Measurements from ENCODE around the gene CD300LF.

Gene CD300LF

GRCh38 chr17:74678541-74678940 is 34.2 kb downstream of the CD300LF start:
- no peak for DNase-seq (ENCODE audit: insufficient read length, low spot score)
- no peak for TF ChIP-seq POLR2A (IDR thresholded peaks at IDR 0.05; ENCODE audit: low read depth, low read length)
- FAIRE-seq = no peak

GRCh38 chr17:74677558-74678466 is 34.9 kb downstream of the CD300LF start:
- FAIRE-seq (no peak), DNase-seq (ENCODE audit: insufficient read length, low spot score) (peak; percentile 68)
- no peak for TF ChIP-seq POLR2A (IDR thresholded peaks at IDR 0.05; ENCODE audit: low read depth, low read length)

GRCh38 chr17:74671031-74671771 is 41.5 kb downstream of the CD300LF start:
- no peak for TF ChIP-seq POLR2A (IDR thresholded peaks at IDR 0.05; ENCODE audit: low read depth, low read length)
- DNase-seq (ENCODE audit: insufficient read length, low spot score) (no peak), FAIRE-seq (no peak)

- no peak for DNase-seq (ENCODE audit: insufficient read length, low spot score)
- no peak for FAIRE-seq
- TF ChIP-seq POLR2A (IDR thresholded peaks at IDR 0.05; ENCODE audit: low read depth, low read length) = no peak
Observed at GRCh38 chr17:74670329-74670728, 42.4 kb downstream of the CD300LF start.

GRCh38 chr17:74663561-74663960 is 49.2 kb downstream of the CD300LF start:
- DNase-seq (ENCODE audit: insufficient read length, low spot score) = no peak
- TF ChIP-seq POLR2A (IDR thresholded peaks at IDR 0.05; ENCODE audit: low read depth, low read length) = no peak
- FAIRE-seq = no peak

- no peak for TF ChIP-seq POLR2A (IDR thresholded peaks at IDR 0.05; ENCODE audit: low read depth, low read length)
- no peak for DNase-seq (ENCODE audit: insufficient read length, low spot score)
Observed at GRCh38 chr17:74659889-74660288, 52.8 kb downstream of the CD300LF start.

GRCh38 chr17:74658620-74659019 is 54.1 kb downstream of the CD300LF start:
- FAIRE-seq (no peak), DNase-seq (ENCODE audit: insufficient read length, low spot score) (no peak)
- no peak for TF ChIP-seq POLR2A (IDR thresholded peaks at IDR 0.05; ENCODE audit: low read depth, low read length)

More at GRCh38 chr17:74659889-74660288, 52.8 kb downstream of the CD300LF start:
- no peak for FAIRE-seq

GRCh38 chr17:74654742-74655141 is 58.0 kb downstream of the CD300LF start:
- FAIRE-seq (no peak), DNase-seq (ENCODE audit: insufficient read length, low spot score) (no peak)
- TF ChIP-seq POLR2A (IDR thresholded peaks at IDR 0.05; ENCODE audit: low read depth, low read length) = no peak

- FAIRE-seq = no peak
- TF ChIP-seq POLR2A (IDR thresholded peaks at IDR 0.05; ENCODE audit: low read depth, low read length) = no peak
- no peak for DNase-seq (ENCODE audit: insufficient read length, low spot score)
Observed at GRCh38 chr17:74652020-74652419, 60.7 kb downstream of the CD300LF start.

GRCh38 chr17:74649909-74650308 is 62.8 kb downstream of the CD300LF start:
- FAIRE-seq (no peak), DNase-seq (ENCODE audit: insufficient read length, low spot score) (no peak)
- TF ChIP-seq POLR2A (IDR thresholded peaks at IDR 0.05; ENCODE audit: low read depth, low read length) = no peak

- no peak for FAIRE-seq
- no peak for TF ChIP-seq POLR2A (IDR thresholded peaks at IDR 0.05; ENCODE audit: low read depth, low read length)
Observed at GRCh38 chr17:74647871-74648672, 64.7 kb downstream of the CD300LF start.

GRCh38 chr17:74646231-74646630 is 66.5 kb downstream of the CD300LF start:
- TF ChIP-seq POLR2A (IDR thresholded peaks at IDR 0.05; ENCODE audit: low read depth, low read length) = no peak
- FAIRE-seq (no peak), DNase-seq (ENCODE audit: insufficient read length, low spot score) (peak; percentile 30)

More at GRCh38 chr17:74647871-74648672, 64.7 kb downstream of the CD300LF start:
- no peak for DNase-seq (ENCODE audit: insufficient read length, low spot score)

- no peak for FAIRE-seq
- no peak for TF ChIP-seq POLR2A (IDR thresholded peaks at IDR 0.05; ENCODE audit: low read depth, low read length)
- no peak for DNase-seq (ENCODE audit: insufficient read length, low spot score)
Observed at GRCh38 chr17:74645010-74645409, 67.7 kb downstream of the CD300LF start.

GRCh38 chr17:74644419-74644818 is 68.3 kb downstream of the CD300LF start:
- TF ChIP-seq POLR2A (IDR thresholded peaks at IDR 0.05; ENCODE audit: low read depth, low read length) = no peak
- DNase-seq (ENCODE audit: insufficient read length, low spot score) (no peak), FAIRE-seq (no peak)

Measured in H54 (cell line).